Anterior cingulate cortex (tissue), 58 donors: ENCODE data around the gene DUX4.
"Not testable (repeated sequence)": the region's sequence is repeated elsewhere in the genome, so short reads cannot be mapped to it uniquely, and the experiment has no call there.

Experiments used
- DNase-seq, 58 donors: peaks; one replicate each; lab custom pipeline; 2025; lab: John Stamatoyannopoulos, UW

Gene DUX4

DNA sequence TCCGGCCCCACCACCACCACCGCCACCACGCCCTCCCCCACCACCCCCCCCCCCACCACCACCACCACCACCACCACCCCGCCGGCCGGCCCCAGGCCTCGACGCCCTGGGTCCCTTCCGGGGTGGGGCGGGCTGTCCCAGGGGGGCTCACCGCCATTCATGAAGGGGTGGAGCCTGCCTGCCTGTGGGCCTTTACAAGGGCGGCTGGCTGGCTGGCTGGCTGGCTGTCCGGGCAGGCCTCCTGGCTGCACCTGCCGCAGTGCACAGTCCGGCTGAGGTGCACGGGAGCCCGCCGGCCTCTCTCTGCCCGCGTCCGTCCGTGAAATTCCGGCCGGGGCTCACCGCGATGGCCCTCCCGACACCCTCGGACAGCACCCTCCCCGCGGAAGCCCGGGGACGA is at the start of gene DUX4:
TSS of gene DUX4 (plus strand) at position 347 of the 400 bp plus-strand sequence. CDS start at position 347, 0 bp downstream.
- DNase-seq = not testable (repeated sequence)

DNA sequence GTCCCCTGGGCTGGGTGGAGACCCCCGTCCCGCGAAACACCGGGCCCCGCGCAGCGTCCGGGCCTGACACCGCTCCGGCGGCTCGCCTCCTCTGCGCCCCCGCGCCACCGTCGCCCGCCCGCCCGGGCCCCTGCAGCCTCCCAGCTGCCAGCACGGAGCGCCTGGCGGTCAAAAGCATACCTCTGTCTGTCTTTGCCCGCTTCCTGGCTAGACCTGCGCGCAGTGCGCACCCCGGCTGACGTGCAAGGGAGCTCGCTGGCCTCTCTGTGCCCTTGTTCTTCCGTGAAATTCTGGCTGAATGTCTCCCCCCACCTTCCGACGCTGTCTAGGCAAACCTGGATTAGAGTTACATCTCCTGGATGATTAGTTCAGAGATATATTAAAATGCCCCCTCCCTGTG is 1.9 kb downstream of the DUX4 start:
- not testable (repeated sequence) for DNase-seq

DNA sequence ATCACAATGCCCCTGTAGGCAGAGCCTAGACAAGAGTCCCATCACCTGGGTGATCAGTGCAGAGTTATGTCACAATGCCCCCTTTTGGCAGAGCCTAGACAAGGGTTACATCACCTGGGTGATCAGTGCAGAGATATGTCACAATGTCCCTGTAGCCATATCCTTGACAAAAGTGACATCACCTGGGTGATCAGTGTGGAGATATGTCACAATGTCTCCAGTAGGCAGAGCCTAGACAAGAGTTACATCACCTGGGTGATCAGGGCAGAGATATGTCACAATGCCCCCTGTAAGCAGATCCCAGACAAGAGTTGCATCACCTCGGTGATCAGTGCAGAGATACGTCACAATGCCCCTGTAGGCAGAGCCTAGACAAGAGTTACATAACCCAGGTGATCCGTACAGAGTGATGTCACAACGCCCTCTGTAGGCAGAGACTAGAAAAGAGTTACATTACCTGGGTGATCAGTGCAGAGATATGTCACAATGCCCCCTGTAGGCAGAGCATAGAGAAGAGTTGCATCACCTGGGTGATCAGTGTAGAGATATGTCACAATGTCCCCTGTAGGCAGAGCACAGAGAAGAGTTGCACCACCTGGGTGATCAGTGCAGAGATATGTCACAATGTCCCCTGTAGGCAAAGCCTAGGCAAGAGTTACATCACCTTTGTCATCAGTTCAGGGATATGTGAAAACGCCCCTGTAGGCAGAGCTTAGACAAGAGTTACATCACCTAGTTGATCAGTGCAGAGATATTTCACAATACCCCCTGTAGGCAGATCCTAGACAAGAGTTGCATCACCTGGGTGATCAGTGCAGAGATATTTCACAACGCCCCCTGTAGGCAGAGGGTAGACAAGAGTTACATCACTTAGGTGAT is 4.4 kb downstream of the DUX4 start:
- DNase-seq = not testable (repeated sequence)

DNA sequence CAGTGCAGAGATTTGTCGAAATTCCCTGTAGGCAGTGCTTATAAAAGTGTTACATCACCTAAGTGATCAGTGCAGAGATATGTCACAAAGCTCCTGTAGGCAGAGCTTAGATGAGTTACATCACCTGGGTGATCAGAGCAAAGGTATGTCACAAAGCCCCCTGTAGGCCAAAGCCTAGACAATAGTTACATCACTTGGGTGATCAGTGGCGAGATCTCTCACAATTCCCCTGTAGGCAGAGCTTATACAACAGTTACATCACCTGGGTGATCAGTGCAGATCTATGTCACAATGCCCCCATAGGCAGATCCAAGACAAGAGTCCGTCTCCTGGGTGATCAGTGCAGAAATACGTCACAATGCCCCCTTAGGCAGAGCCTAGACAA is 5.0 kb downstream of the DUX4 start:
- not testable (repeated sequence) for DNase-seq

DNA sequence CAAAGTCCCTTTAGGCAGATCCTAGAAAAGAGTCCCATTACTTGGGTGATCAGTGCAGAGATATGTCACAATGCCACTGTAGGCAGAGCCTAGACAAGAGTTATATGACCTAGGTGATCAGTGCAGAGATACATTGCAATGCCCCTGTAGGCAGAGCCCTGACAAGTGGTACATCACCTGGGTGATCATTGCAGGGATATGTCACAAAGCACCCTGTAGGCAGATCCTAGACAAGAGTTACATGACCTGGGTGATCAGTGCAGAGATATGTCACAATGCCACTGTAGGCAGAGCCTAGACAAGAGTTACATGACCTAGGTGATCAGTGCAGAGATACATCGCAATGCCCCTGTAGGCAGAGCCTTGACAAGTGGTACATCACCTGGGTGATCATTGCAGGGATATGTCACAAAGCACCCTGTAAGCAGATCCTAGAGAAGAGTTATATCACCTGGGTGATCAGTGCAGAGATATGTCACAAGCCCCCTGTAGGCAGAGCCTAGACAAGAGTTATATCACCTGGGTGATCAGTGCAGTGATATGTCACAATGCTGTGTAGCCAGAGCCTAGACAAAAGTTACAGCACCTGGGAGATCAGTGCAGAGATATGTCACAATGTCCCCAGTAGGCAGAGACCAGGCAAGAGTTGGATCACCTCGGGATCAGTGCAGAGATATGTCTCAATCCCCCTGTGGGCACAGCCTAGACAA is 5.6 kb downstream of the DUX4 start:
- DNase-seq = not testable (repeated sequence)

DNA sequence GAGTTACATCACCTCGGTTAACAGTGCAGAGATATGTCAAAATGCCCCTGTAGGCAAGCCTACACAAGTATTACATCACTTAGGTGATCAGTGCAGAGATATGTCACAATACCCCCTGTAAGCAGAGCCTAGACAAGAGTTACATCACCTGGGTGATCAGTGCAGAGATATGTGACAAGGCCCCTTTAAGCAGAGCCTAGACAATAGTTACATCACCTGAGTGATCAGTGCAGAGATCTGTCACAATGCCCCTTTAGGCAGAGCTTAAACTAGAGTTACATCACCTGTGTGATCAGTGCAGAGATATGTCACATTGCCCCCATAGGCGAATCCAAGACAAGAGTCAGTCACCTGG is 6.1 kb downstream of the DUX4 start:
- DNase-seq = not testable (repeated sequence)

DNA sequence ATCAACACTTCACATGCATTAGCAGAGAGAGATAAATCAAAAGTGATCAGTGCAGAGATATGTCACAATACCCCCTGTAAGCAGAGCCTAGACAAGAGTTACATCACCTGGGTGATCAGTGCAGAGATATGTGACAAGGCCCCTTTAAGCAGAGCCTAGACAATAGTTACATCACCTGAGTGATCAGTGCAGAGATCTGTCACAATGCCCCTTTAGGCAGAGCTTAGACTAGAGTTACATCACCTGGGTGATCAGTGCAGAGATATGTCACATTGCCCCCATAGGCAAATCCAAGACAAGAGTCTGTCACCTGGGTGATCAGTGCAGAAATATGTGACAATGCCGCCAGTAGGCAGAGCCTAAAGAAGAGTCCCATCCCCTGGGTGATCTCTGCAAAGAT is 7.4 kb downstream of the DUX4 start:
- not testable (repeated sequence) for DNase-seq

DNA sequence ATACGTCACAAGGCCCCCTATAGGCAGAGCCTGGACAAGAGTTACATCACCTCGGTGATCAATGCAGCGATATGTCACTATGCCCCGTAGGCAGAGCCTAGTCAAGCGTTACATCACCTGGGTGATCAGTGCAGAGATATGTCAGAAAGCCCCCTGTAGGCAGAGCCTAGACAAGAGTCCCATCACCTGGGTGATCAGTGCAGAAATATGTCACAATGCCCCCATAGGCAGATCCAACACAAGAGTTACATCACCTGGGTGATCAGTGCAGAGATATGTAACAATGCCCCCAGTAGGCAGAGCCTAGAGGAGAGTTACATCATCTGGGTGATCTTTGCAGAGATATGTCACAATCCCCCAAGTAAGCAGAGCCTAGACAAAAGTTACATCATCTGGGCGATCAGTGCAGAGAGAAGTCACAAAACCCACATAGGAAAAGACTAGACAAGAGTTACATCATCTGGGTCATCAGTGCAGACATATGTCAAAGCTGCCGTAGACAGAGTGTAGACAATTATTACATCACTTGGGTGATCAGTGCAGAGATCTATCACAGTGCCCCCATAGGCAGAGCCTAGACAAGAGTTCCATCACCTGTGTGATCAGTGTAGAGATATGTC is 8.0 kb downstream of the DUX4 start:
- not testable (repeated sequence) for DNase-seq

DNA sequence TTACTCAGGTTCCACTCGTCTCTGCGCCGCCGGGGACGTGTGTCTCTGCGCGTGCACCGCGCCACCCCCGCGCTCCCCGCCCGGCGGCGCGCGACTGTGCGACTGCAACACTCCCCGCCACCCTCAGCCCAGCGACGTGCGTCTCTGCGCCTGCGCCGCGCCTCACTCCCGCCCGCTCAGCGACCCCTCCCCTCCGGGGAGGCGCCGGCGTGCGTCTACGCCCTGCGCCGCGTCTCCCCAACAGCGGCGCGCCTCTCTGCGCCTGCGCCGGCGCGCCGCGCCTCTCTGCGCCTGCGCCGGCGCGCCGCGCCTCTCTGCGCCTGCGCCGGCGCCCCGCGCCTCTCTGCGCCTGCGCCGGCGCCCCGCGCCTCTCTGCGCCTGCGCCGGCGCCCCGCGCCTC is 29.9 kb downstream of the DUX4 start:
- not testable (repeated sequence) for DNase-seq
